ENCODE results near the gene ATL2.

Gene ATL2

GRCh38 chr2:38377050-38377828, at the start of gene ATL2:
Gene ATL2 (minus strand): TSS chr2:38377273. CDS start chr2:38377260, 13 bp downstream.
- TF ChIP-seq CTCF (conservative IDR thresholded peaks at IDR 0.05; ENCODE audit: low read depth, low read length): no peak
- H3K4me3 ChIP-seq (ENCODE audit: low read length): peak within 1 kb of the TSS; percentile 86
- peak; percentile 81 for DNase-seq (ENCODE audit: low read depth)

GRCh38 chr2:38423763-38424162, 46.7 kb upstream of the ATL2 start:
- no peak for DNase-seq (ENCODE audit: low read depth)
- no peak for TF ChIP-seq CTCF (conservative IDR thresholded peaks at IDR 0.05; ENCODE audit: low read depth, low read length)
- no peak overlapping the region for H3K4me3 ChIP-seq (ENCODE audit: low read length)

- H3K4me3 ChIP-seq (ENCODE audit: low read length): no peak overlapping the region
- no peak for TF ChIP-seq CTCF (conservative IDR thresholded peaks at IDR 0.05; ENCODE audit: low read depth, low read length)
Observed at GRCh38 chr2:38421274-38422056, 44.4 kb upstream of the ATL2 start.

GRCh38 chr2:38419499-38419898, 42.4 kb upstream of the ATL2 start:
- H3K4me3 ChIP-seq (ENCODE audit: low read length): no peak overlapping the region
- TF ChIP-seq CTCF (conservative IDR thresholded peaks at IDR 0.05; ENCODE audit: low read depth, low read length): no peak
- DNase-seq (ENCODE audit: low read depth): no peak

More at GRCh38 chr2:38421274-38422056, 44.4 kb upstream of the ATL2 start:
- DNase-seq (ENCODE audit: low read depth): no peak

- H3K4me3 ChIP-seq (ENCODE audit: low read length): no peak overlapping the region
- TF ChIP-seq CTCF (conservative IDR thresholded peaks at IDR 0.05; ENCODE audit: low read depth, low read length): no peak
- no peak for DNase-seq (ENCODE audit: low read depth)
Observed at GRCh38 chr2:38418735-38419134, 41.7 kb upstream of the ATL2 start.

GRCh38 chr2:38417745-38418689, 40.9 kb upstream of the ATL2 start:
- no peak for DNase-seq (ENCODE audit: low read depth)
- no peak overlapping the region for H3K4me3 ChIP-seq (ENCODE audit: low read length)
- no peak for TF ChIP-seq CTCF (conservative IDR thresholded peaks at IDR 0.05; ENCODE audit: low read depth, low read length)
